Fibroblast of villous mesenchyme (primary cell): ENCODE measurements around the gene SLC5A7. TPM values are rescaled to one million over a fixed set of nuclear protein-coding genes. Genes with fewer than 3 reads are reported as not detected.

Experiments
- DNase-seq: peaks from one replicate; pipeline ENCODE4 v3.0.0-alpha.2; 2010; ENCODE audit warnings: low read depth
- H3K4me3 ChIP-seq: 2 replicates; pipeline ENCODE4 v1.5.1; 2011; ENCODE audit warnings: low read depth, mild to moderate bottlenecking, low read length
- total RNA-seq: library from RNA; depleted of rRNA; stranded (reverse); fragments of >200 nt; gene quantifications from 2 replicates; pipeline ENCODE4 v1.2.3, GENCODE V29; 2012
- TF ChIP-seq, protein P1 (sequence below): IDR thresholded peaks from 2 replicates; pipeline ENCODE4 v1.5.1; 2012; ENCODE audit warnings: low read depth, mild to moderate bottlenecking, low read length; ENCODE audit not compliant: insufficient read depth

The SLC5A7 gene
- total RNA-seq, 1 donor: not detected

DNA sequence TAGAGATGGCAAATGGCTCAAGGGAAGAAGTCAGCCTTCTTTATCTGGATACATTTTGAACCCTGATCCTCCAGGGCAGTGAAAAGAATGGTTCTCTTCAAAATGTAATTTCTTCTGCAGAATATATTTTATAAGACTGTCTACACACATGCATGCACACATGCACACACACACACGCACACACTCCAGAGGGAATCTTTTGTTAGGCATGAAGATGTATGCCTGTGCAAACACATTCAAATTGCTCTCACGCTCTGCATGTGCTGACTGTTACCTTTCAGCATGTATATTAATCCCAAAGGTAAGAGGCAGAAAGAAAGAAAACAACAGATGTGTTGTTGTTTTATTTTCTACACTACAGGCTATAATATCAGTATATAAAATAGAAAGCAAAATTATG, 43.2 kb downstream of the SLC5A7 start:
- no peak overlapping the region for H3K4me3 ChIP-seq
- DNase-seq: no peak
- TF ChIP-seq, protein P1, sequence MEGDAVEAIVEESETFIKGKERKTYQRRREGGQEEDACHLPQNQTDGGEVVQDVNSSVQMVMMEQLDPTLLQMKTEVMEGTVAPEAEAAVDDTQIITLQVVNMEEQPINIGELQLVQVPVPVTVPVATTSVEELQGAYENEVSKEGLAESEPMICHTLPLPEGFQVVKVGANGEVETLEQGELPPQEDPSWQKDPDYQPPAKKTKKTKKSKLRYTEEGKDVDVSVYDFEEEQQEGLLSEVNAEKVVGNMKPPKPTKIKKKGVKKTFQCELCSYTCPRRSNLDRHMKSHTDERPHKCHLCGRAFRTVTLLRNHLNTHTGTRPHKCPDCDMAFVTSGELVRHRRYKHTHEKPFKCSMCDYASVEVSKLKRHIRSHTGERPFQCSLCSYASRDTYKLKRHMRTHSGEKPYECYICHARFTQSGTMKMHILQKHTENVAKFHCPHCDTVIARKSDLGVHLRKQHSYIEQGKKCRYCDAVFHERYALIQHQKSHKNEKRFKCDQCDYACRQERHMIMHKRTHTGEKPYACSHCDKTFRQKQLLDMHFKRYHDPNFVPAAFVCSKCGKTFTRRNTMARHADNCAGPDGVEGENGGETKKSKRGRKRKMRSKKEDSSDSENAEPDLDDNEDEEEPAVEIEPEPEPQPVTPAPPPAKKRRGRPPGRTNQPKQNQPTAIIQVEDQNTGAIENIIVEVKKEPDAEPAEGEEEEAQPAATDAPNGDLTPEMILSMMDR: no peak

DNA sequence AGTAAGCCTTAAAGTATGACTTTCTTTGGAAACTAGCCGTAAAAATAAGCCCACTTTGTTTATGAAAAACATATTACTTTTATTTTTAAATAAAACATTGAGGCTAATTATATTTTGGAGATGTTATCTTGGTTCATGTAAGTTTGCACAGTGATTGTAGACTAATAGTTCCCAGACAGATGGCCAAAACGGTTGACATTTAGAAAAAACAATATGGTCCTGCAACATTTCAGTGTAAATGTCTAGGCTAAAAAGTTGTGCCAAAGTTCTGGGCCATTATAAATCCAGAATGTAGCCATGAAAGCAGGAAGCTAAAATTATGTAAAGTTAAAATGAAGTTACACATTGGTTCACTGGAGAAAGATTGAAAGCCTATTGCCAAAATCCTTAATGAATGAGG, 43.6 kb downstream of the SLC5A7 start:
- TF ChIP-seq, protein P1: no peak
- no peak overlapping the region for H3K4me3 ChIP-seq
- DNase-seq: no peak

DNA sequence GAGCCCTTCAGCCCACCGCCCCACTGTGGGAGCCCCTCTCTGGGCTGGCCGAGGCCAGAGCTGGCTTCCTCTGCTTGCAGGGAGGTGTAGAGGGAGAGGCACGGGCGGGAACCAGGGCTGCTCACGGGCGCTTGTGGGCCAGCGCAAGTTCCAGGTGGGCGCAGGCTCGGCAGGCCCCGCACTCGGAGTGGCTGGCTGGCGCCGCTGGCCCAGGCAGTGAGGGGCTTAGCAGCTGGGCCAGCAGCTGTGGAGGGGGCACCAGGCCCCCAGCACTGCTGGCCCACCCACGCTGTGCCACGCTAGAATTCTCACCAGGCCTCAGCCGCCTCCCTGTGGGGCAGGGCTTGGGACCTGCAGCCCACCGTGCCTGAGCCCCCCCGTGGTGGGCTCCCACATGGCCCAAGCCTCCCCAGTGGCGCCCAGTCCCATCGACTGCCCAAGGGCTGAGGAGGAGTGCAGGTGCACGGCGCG, 45.2 kb downstream of the SLC5A7 start:
- no peak overlapping the region for H3K4me3 ChIP-seq
- TF ChIP-seq, protein P1: no peak
- no peak for DNase-seq

DNA sequence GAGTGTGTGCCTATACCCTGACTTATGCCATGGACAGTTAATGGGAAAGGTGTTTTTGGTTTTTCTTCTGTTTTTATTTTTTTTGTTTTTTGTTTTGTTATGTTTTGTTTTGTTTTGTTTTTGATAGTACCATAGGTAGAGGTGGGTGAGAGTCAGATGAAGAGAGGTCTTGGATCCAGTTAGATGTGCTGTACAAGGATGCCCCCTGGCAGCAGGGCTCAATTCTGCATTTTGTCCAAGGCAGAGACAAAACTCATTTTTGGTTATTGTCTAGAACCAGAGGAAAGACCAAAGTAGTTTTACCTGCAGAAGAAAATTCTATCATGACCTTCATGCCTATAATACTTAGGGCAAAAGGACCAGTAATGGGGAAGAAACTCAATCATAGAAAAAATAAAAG, 48.5 kb downstream of the SLC5A7 start:
- DNase-seq: no peak
- TF ChIP-seq, protein P1: no peak
- no peak overlapping the region for H3K4me3 ChIP-seq

DNA sequence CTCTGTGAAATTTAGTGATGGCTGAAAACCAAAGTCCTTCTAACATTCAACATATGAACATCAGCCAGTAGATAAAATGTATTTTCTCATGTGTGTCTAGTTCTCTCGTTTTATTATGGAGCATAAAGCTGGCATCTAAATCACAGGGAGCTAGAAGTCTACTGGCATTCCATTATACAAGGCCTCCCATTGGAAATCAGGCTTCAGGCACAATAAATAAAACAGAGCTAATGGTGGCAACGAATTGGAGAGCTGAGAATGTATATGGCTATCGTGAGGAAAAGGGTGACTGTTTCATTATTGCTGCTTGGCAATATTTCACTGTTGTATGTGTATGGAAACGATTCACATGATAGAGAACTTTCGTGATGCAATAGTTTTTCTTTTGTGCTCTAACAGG, 62.4 kb downstream of the SLC5A7 start:
- TF ChIP-seq, protein P1: no peak
- no peak for DNase-seq
- no peak overlapping the region for H3K4me3 ChIP-seq

DNA sequence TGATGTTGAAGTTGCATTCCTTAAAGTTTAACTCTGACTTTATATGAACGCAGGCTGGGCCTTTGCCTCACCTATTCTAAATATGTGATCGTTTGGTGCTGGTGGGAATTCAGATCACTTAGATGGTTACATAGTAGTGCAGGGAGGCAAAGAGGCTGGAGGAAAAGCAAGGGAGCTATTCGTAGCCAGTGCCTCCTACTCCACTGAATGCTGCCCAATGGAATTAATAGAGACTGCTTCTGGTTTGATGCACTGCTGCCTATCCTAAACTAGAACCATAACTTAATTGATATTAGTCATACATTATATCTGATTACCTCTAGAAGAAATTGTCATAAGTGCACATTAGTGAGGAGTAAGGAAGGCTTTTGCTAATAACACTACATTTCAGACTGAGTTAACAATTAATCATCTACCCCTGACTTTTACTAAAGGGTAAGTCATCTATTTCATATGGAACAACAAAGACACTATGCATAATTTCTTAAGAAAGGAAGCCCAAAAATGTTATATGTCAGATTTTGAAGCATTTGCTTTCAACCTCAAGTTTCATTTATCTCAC, 72.3 kb downstream of the SLC5A7 start:
- no peak overlapping the region for H3K4me3 ChIP-seq
- TF ChIP-seq, protein P1: no peak
- no peak for DNase-seq

DNA sequence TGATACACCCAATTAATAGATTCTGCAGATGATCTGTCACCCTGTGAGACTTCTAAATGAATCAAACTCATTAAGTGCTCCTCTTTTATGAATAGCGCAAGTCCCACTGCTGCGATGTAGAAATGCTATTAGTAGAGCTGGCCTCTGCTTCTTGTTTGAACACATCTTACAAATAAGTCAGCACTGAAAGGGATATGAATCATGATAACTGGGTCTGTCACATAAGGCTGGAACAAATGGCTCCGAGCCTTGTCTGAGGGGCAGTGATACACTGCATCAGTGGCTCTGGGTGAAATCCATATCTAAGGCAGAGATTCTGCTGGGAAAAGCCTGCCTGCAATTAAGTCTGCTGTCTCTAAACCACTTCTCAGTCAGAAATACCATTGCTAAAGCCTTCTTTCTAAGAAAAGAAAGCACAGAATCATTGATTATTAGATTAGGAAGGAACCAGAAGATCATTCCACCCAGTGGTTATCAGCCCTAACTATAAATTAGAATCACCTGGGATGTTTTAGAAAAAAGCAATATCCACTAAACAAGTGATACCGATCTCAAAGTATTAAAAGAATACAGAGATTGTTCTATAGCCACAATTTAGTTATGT, 75.2 kb downstream of the SLC5A7 start:
- no peak for DNase-seq
- H3K4me3 ChIP-seq: no peak overlapping the region
- TF ChIP-seq, protein P1: no peak
